ENCODE measurements around the gene PLCB1. TPM values are rescaled to one million over a fixed set of nuclear protein-coding genes. Genes with fewer than 3 reads are reported as not detected.

PLCB1 gene
- total RNA-seq, 1 donor from 2014 or later, result 58.5 TPM

GRCh38 chr20:8932192-8933165 is 800.4 kb downstream of the PLCB1 start:
- peak; percentile 55 for ATAC-seq
- intact Hi-C loops (cut with DNase I), result no loop called here
- no peak for DNase-seq (ENCODE audit: low spot score)

GRCh38 chr20:8933381-8933807 is 801.3 kb downstream of the PLCB1 start:
- intact Hi-C loops (cut with DNase I), result no loop called here
- ATAC-seq (peak; percentile 77), DNase-seq (ENCODE audit: low spot score) (no peak)

DNA sequence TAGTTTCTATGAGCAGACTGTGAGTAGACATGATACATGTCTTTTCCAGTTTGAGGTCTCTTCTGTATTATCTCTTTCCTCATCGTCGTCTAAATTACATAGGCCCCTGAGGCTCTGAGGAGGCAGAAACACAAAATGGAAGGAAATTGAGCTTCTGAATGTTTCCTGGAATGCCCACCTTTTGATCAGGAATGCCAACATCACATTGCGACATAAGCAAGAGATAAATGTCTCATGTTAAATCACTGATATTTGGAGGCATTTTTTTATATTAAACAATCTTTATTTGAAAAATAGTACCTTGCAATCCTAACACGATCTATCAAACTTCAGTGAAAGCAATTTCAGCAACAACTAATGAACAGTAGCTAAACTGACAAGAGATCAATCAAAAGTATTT is 802.3 kb downstream of the PLCB1 start:
- no peak for ATAC-seq
- DNase-seq (ENCODE audit: low spot score), result no peak
- intact Hi-C loops (cut with DNase I), result no loop called here

Other genes with a start within 250 kb of the PLCB1 start
- gene HAO1, start 191.8 kb upstream of the PLCB1 start, total RNA-seq, result not detected
- 72.5 TPM for gene TMX4, start 112.5 kb upstream of the PLCB1 start, total RNA-seq

All from sciatic nerve (tissue), 2 donors.